ENCODE data around the gene FRMD3.

Gene FRMD3

GRCh38 chr9:83384214-83384613 is 154.0 kb downstream of the FRMD3 start:
- DNase-seq (ENCODE audit: low read depth): no peak
- no peak for TF ChIP-seq CTCF (IDR thresholded peaks at IDR 0.05; ENCODE audit: low read depth, low read length, missing control alignments)
- no peak overlapping the region for H3K4me3 ChIP-seq (ENCODE audit: low read depth, low read length)

- no peak for DNase-seq (ENCODE audit: low read depth)
- H3K4me3 ChIP-seq (ENCODE audit: low read depth, low read length): no peak overlapping the region
- no peak for TF ChIP-seq CTCF (IDR thresholded peaks at IDR 0.05; ENCODE audit: low read depth, low read length, missing control alignments)
Measured at GRCh38 chr9:83383034-83383433, 155.2 kb downstream of the FRMD3 start.

- TF ChIP-seq CTCF (IDR thresholded peaks at IDR 0.05; ENCODE audit: low read depth, low read length, missing control alignments): no peak
- H3K4me3 ChIP-seq (ENCODE audit: low read depth, low read length): no peak overlapping the region
- DNase-seq (ENCODE audit: low read depth): no peak
Measured at GRCh38 chr9:83382421-83382820, 155.8 kb downstream of the FRMD3 start.

- H3K4me3 ChIP-seq (ENCODE audit: low read depth, low read length): no peak overlapping the region
- no peak for DNase-seq (ENCODE audit: low read depth)
- no peak for TF ChIP-seq CTCF (IDR thresholded peaks at IDR 0.05; ENCODE audit: low read depth, low read length, missing control alignments)
Measured at GRCh38 chr9:83379045-83379444, 159.2 kb downstream of the FRMD3 start.

- DNase-seq (ENCODE audit: low read depth): no peak
- no peak overlapping the region for H3K4me3 ChIP-seq (ENCODE audit: low read depth, low read length)
- TF ChIP-seq CTCF (IDR thresholded peaks at IDR 0.05; ENCODE audit: low read depth, low read length, missing control alignments): no peak
Measured at GRCh38 chr9:83372957-83373356, 165.2 kb downstream of the FRMD3 start.

- no peak overlapping the region for H3K4me3 ChIP-seq (ENCODE audit: low read depth, low read length)
- DNase-seq (ENCODE audit: low read depth): no peak
- no peak for TF ChIP-seq CTCF (IDR thresholded peaks at IDR 0.05; ENCODE audit: low read depth, low read length, missing control alignments)
Measured at GRCh38 chr9:83367326-83367725, 170.9 kb downstream of the FRMD3 start.

- TF ChIP-seq CTCF (IDR thresholded peaks at IDR 0.05; ENCODE audit: low read depth, low read length, missing control alignments): no peak
- DNase-seq (ENCODE audit: low read depth): no peak
- no peak overlapping the region for H3K4me3 ChIP-seq (ENCODE audit: low read depth, low read length)
Measured at GRCh38 chr9:83362341-83362995, 175.7 kb downstream of the FRMD3 start.

Measured in GM12864 (cell line).